Endodermal cell (in vitro differentiated cells): Measurements from ENCODE around the gene PLAA. TPM values are rescaled to one million over a fixed set of nuclear protein-coding genes. Genes with fewer than 3 reads are reported as not detected.

Source experiments
- DNase-seq: peaks from one replicate; pipeline ENCODE4 v3.0.0-alpha.2; 2017
- H3K27ac ChIP-seq: 2 replicates; pipeline ENCODE4 v1.5.1; 2013; ENCODE audit warnings: mild to moderate bottlenecking, low read depth, low read length, moderate library complexity
- H3K27me3 ChIP-seq: 2 replicates; pipeline ENCODE4 v1.6.1; 2013; ENCODE audit warnings: mild to moderate bottlenecking, low read length, moderate library complexity; ENCODE audit not compliant: insufficient read depth, control insufficient read depth, poor library complexity, severe bottlenecking
- H3K36me3 ChIP-seq: 2 replicates; pipeline ENCODE4 v1.7.0; 2013; ENCODE audit warnings: mild to moderate bottlenecking, low read length, moderate library complexity; ENCODE audit not compliant: control insufficient read depth, insufficient read depth
- H3K4me1 ChIP-seq: one replicate; pipeline ENCODE4 v1.7.0; 2013; ENCODE audit warnings: low read length; ENCODE audit not compliant: control insufficient read depth, insufficient read depth
- H3K4me3 ChIP-seq: 2 replicates; pipeline ENCODE4 v1.5.1; 2013; ENCODE audit warnings: mild to moderate bottlenecking, low read length, moderate library complexity
- H3K9ac ChIP-seq: 2 replicates; pipeline ENCODE4 v1.6.1; 2013; ENCODE audit warnings: mild to moderate bottlenecking, low read length, moderate library complexity; ENCODE audit not compliant: poor library complexity, severe bottlenecking; ENCODE audit errors: extremely low read depth
- H3K9me3 ChIP-seq: 2 replicates; pipeline ENCODE4 v1.6.1; 2013; ENCODE audit warnings: mild to moderate bottlenecking, low read length, moderate library complexity; ENCODE audit not compliant: control insufficient read depth
- H3K27ac Mint-ChIP-seq: 2 replicates; pipeline ENCODE4 v1.8.0; 2020; ENCODE audit warnings: mixed read lengths
- H3K27me3 Mint-ChIP-seq: 2 replicates; pipeline ENCODE4 v1.8.0; 2021; ENCODE audit warnings: mild to moderate bottlenecking, mixed read lengths; ENCODE audit not compliant: insufficient read depth
- H3K36me3 Mint-ChIP-seq: 2 replicates; pipeline ENCODE4 v1.8.0; 2020; ENCODE audit warnings: low read depth, mixed read lengths
- H3K4me1 Mint-ChIP-seq: 2 replicates; pipeline ENCODE4 v1.8.0; 2020; ENCODE audit warnings: mixed read lengths
- H3K4me3 Mint-ChIP-seq: 2 replicates; pipeline ENCODE4 v1.8.0; 2020; ENCODE audit warnings: mild to moderate bottlenecking, moderate library complexity, mixed read lengths
- H3K9me3 Mint-ChIP-seq: 2 replicates; pipeline ENCODE4 v1.8.0; 2020; ENCODE audit warnings: mild to moderate bottlenecking, mixed read lengths
- CTCF ChIP-seq: fragments of 200-600 bp; sonication (generic); conservative IDR thresholded peaks from 2 replicates; pipeline ENCODE4 v1.5.0; 2021; ENCODE audit warnings: antibody characterized with exemption, mild to moderate bottlenecking
- WGBS, 2 experiments: methylation state at CpG; one replicate each; pipeline versions ENCODE4 v1.1.5 to v1.1.7; 2013; ENCODE audit warnings: missing lambda C conversion rate in 2 of 2, mixed read lengths in 1 of 2; ENCODE audit not compliant: insufficient coverage in 1 of 2, insufficient read length in 1 of 2; 5-methylcytosine and 5-hydroxymethylcytosine counted together
- total RNA-seq, 2 donors: library from RNA; stranded (reverse); fragmentation: NEBNext Ultra II Directional in 1 of 2; extraction: Animal tissue kit (Norgen Biotek cat#: 25700) in 1 of 2; gene quantifications; 2 replicates in 1 of 2; 3 replicates in 1 of 2; pipeline ENCODE4 v1.2.1, GENCODE V29; 2021

The PLAA gene
- total RNA-seq, 2 donors from 2014 or later = 41.3 to 49.8 TPM

DNA sequence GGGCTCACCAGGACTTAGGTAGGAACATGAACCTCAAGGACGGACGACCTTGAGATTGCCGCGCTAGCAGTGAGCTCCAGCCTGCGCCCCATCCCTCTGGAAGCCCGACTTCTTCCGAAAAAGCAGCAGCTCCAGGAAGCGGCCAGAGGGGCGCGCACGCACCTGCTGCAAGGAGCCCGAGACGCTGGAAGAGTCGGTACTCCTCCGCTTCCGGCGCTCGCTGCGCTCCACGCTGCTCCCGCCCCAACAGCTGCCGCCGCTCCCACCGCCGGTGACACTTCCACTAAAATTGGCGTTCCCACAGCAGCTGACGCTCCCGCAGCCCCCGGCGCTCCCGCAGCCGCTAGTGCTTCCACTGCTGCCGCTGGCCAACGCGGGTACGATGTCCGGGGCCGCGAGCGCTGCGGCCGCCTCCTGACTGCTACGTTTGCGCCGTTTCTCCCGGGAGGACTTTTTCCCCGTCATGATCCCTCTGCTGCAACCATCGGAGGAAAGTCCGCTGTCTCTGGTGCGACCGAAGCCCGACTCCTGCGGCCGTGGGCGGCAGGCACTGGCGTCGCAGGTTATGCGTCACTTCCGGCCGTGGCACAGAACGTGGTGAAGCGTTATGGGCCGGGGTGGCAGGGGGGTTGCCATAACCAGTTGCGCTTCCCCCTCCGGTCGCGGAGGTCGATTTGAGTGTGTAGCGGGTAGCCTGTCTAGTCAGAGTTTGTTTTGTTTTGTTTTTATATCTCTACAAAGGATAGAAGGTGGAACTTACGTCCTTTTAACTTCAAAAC lies 54.6 kb downstream of the PLAA start, which contains the start of gene CAAP1:
TSS of gene CAAP1 (minus strand) at position 552 of the 779 bp plus-strand sequence. CDS start at position 465, 87 bp downstream.
- no peaks in the 10 kb centered on the region for H3K9me3 ChIP-seq
- H3K27ac Mint-ChIP-seq = peak within 1 kb of the TSS; percentile 100
- no peaks in the 10 kb centered on the region for H3K27me3 Mint-ChIP-seq
- peak within 1 kb of the TSS; percentile 100 for H3K4me3 Mint-ChIP-seq
- H3K4me1 ChIP-seq = no peaks in the 10 kb centered on the region
- peak within 1 kb of the TSS; percentile 93 for H3K9ac ChIP-seq
- H3K9me3 Mint-ChIP-seq = peaks cover 4% of the 10 kb centered on the region
- H3K36me3 Mint-ChIP-seq = peaks cover 8% of the 10 kb centered on the region
- 0% methylated on average over 15 to 69 of the region's 70 CpGs for WGBS, 2 experiments
- H3K4me3 ChIP-seq = peak within 1 kb of the TSS; percentile 97
- TF ChIP-seq CTCF = peak; percentile 71
- DNase-seq = peak; percentile 96
- peaks cover 8% of the 10 kb centered on the region for H3K4me1 Mint-ChIP-seq
- H3K27me3 ChIP-seq = no peaks in the 10 kb centered on the region
- peak within 1 kb of the TSS; percentile 99 for H3K27ac ChIP-seq
- H3K36me3 ChIP-seq = peaks cover under 1% of the 10 kb centered on the region

DNA sequence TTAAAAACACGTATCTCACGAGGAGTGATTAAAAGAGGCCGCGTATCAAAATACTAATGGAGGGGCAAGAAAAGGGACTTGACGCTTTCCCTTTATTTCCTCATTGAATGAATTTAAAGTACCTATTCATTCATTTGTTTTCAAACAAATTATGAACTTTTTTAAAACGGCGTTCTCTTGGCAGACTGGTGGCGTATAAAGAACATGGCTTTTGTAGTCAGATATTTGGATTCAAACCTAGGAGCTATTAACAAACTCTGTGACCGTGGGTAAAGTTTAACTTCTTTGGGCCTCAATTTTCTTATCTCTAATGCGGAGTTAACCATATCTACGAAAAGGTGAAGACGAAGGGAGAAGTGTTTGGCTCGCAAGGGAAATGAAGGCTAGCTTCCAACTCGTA lies 55.3 kb downstream of the PLAA start:
- Histone ChIP-seq H3K27me3 (no peaks in the 10 kb centered on the region), H3K27ac (peak overlapping the region; percentile 99), H3K9ac (peak overlapping the region; percentile 93), H3K36me3 (peaks cover 8% of the 10 kb centered on the region), H3K9me3 (no peaks in the 10 kb centered on the region), H3K4me3 (peak overlapping the region; percentile 97), H3K4me1 (no peaks in the 10 kb centered on the region)
- Mint-ChIP-seq H3K9me3 (peaks cover 4% of the 10 kb centered on the region), H3K27me3 (no peaks in the 10 kb centered on the region), H3K4me3 (peak overlapping the region; percentile 100), H3K36me3 (peaks cover 12% of the 10 kb centered on the region), H3K27ac (peak overlapping the region; percentile 100), H3K4me1 (peaks cover 8% of the 10 kb centered on the region)
- no peak for TF ChIP-seq CTCF
- no peak for DNase-seq
- WGBS, 2 experiments = 0 to 2% methylated on average over 6 to 14 of the region's 14 CpGs

DNA sequence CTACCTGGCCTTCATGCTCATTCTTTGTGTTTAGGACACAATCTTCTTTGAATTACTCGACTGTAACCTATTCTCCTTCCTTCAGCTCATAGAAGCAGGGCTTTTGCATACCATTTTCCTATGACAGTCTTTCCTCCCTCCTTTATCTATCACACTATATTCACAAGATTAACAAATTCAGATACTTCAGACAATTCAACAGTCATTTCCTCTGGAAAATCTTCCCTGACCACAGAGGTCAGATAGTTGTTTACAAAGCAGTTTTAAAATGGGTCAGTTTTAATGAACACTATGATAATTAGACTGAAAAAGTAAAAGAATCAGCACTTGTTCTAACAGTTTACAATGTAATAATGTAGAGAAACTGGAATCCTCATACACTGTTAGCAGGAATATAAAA lies 58.8 kb downstream of the PLAA start:
- DNase-seq = no peak
- H3K9me3 Mint-ChIP-seq = peaks cover 14% of the 10 kb centered on the region
- no peak overlapping the region for H3K27ac Mint-ChIP-seq
- no peak overlapping the region for H3K4me3 Mint-ChIP-seq
- Histone ChIP-seq H3K4me1 (no peaks in the 10 kb centered on the region), H3K9ac (no peak overlapping the region), H3K27ac (no peak overlapping the region), H3K9me3 (peaks cover 18% of the 10 kb centered on the region), H3K36me3 (peaks cover 40% of the 10 kb centered on the region), H3K27me3 (no peaks in the 10 kb centered on the region), H3K4me3 (no peak overlapping the region)
- no peak for TF ChIP-seq CTCF
- H3K4me1 Mint-ChIP-seq = peaks cover 8% of the 10 kb centered on the region
- H3K36me3 Mint-ChIP-seq = peaks cover 40% of the 10 kb centered on the region
- H3K27me3 Mint-ChIP-seq = no peaks in the 10 kb centered on the region
- WGBS, 2 experiments = 92 to 93% methylated on average over 1 of the region's 1 CpG
